ENCODE data around the gene OR13H1.
"Not testable (repeated sequence)": the region's sequence is repeated elsewhere in the genome, so short reads cannot be mapped to it uniquely, and the experiment has no call there.

Gene OR13H1, protein sequence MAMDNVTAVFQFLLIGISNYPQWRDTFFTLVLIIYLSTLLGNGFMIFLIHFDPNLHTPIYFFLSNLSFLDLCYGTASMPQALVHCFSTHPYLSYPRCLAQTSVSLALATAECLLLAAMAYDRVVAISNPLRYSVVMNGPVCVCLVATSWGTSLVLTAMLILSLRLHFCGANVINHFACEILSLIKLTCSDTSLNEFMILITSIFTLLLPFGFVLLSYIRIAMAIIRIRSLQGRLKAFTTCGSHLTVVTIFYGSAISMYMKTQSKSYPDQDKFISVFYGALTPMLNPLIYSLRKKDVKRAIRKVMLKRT

DNA sequence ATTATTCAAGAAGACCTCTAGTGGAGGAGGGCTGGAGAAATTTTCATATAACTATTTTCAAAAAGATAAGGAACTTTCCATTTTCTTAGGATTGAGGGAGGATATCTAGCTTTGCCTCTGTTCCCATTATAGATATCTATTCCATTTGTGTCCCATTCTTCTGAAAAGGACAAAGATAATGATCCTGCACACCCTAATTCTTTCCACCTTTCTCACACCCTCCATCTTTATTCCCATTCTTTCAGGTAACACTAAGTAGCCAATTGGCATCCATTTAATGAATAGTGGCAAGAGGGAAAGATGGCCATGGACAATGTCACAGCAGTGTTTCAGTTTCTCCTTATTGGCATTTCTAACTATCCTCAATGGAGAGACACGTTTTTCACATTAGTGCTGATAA lies at the start of gene OR13H1:
OR13H1 (plus strand) TSS at position 301 of the 400 bp plus-strand sequence; CDS start at position 301, 0 bp downstream.
- H3K27me3 ChIP-seq (ENCODE audit: control insufficient read depth, insufficient read depth, low read length): no peaks in the 10 kb centered on the region
- no peak within 1 kb of the TSS for H3K27ac ChIP-seq (ENCODE audit: low read depth, low read length)
- no peaks in the 10 kb centered on the region for H3K36me3 ChIP-seq (ENCODE audit: control insufficient read depth, insufficient read depth, low read length)
- no peaks in the 10 kb centered on the region for H3K4me1 ChIP-seq (ENCODE audit: control insufficient read depth, insufficient read depth, low read length)
- no peak within 1 kb of the TSS for H3K4me3 ChIP-seq (ENCODE audit: low read length)
- H3K9ac ChIP-seq (ENCODE audit: low read length): no peak within 1 kb of the TSS

DNA sequence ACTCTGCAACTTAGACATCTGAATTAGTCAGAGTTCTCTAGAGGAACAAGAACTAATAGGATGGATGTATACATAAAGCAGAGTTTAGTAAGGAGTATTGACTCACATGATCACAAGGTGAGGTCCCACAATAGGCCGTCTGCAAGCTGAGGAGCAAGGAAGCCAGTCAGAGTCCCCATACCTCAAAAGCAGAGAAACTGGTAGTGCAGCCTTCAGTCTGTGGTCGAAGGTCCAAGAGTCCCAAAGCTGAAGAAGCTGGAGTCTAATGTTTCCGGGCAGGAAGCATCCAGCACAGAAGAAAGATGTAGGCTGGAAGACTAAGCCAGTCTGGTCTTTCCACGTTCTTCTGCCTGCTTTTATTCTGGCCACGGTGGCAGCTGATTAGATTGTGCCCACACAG lies 42.3 kb upstream of the OR13H1 start:
- H3K27ac ChIP-seq (ENCODE audit: low read depth, low read length); H3K36me3 ChIP-seq (ENCODE audit: control insufficient read depth, insufficient read depth, low read length); H3K4me1 ChIP-seq (ENCODE audit: control insufficient read depth, insufficient read depth, low read length); H3K4me3 ChIP-seq (ENCODE audit: low read length); H3K27me3 ChIP-seq (ENCODE audit: control insufficient read depth, insufficient read depth, low read length); H3K9ac ChIP-seq (ENCODE audit: low read length): not testable (repeated sequence)

DNA sequence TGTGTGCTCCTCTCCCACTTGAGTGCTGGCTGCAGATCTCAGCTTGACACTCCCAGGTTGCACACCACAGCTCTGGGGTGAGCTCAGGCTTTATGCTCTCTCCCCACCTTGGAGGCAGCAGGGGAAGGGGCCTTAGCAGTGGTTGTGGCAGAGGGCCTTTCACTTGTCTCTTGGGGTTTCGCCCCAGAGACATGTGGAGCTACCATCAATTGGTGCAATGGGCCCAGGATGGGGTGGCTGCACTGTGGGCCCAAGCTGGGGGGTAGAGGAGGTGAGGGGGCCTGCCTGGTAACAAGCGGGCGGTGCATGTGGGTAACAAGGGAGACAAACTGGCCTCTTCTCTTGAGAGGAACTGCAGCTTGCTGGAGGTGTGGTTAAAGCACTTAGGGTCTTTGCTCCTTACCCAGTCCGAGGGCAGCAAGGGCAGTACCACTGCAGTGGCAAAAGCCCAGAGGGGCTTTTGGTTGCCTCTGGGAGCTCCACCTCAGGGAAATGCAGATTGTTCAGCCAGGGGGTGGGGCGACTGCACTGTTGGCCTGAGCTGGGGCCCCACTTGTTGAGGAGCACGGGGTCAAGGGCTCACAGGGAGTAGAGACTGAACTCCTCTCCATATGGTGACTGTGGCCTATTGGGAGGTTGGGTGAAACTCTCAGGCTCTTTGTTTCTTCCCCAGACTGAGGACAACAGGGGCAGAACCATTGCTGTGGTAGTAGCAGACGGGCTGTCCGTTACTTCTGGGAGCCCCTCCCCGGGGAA lies 30.5 kb upstream of the OR13H1 start:
- no peak overlapping the region for H3K27ac ChIP-seq (ENCODE audit: low read depth, low read length)
- no peaks in the 10 kb centered on the region for H3K4me1 ChIP-seq (ENCODE audit: control insufficient read depth, insufficient read depth, low read length)
- H3K4me3 ChIP-seq (ENCODE audit: low read length): no peak overlapping the region
- no peak overlapping the region for H3K9ac ChIP-seq (ENCODE audit: low read length)
- no peaks in the 10 kb centered on the region for H3K27me3 ChIP-seq (ENCODE audit: control insufficient read depth, insufficient read depth, low read length)
- H3K36me3 ChIP-seq (ENCODE audit: control insufficient read depth, insufficient read depth, low read length): no peaks in the 10 kb centered on the region

DNA sequence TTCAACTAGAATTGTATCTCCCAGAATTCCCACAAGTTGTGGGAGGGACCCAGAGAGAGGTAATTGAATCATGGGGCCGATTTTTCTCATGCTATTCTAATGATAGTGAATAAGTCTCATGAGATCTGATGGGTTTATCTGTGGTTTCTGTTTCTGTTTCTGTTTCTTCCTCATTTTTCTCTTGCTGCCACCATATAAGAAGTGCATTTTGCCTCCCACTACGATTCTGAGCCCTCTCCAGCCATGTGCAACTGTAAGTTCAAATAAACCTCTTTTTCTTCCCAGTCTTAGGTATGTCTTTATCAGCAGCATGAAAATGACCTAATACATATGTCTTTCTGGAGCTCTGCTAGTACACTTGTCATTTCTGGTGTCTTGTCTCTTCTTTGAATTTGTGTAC lies 22.1 kb upstream of the OR13H1 start:
- H3K27ac ChIP-seq (ENCODE audit: low read depth, low read length): no peak overlapping the region
- H3K27me3 ChIP-seq (ENCODE audit: control insufficient read depth, insufficient read depth, low read length): no peaks in the 10 kb centered on the region
- no peaks in the 10 kb centered on the region for H3K36me3 ChIP-seq (ENCODE audit: control insufficient read depth, insufficient read depth, low read length)

DNA sequence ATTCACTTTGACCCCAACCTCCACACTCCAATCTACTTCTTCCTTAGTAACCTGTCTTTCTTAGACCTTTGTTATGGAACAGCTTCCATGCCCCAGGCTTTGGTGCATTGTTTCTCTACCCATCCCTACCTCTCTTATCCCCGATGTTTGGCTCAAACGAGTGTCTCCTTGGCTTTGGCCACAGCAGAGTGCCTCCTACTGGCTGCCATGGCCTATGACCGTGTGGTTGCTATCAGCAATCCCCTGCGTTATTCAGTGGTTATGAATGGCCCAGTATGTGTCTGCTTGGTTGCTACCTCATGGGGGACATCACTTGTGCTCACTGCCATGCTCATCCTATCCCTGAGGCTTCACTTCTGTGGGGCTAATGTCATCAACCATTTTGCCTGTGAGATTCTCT lies 344 bp downstream of the OR13H1 start:
- Histone ChIP-seq H3K27ac (ENCODE audit: low read depth, low read length) (no peak overlapping the region), H3K36me3 (ENCODE audit: control insufficient read depth, insufficient read depth, low read length) (no peaks in the 10 kb centered on the region), H3K4me1 (ENCODE audit: control insufficient read depth, insufficient read depth, low read length) (no peaks in the 10 kb centered on the region), H3K9ac (ENCODE audit: low read length) (no peak overlapping the region), H3K4me3 (ENCODE audit: low read length) (no peak overlapping the region), H3K27me3 (ENCODE audit: control insufficient read depth, insufficient read depth, low read length) (no peaks in the 10 kb centered on the region)

More for the DNA sequence above, 22.1 kb upstream of the OR13H1 start:
- no peak overlapping the region for H3K9ac ChIP-seq (ENCODE audit: low read length)
- no peaks in the 10 kb centered on the region for H3K4me1 ChIP-seq (ENCODE audit: control insufficient read depth, insufficient read depth, low read length)
- no peak overlapping the region for H3K4me3 ChIP-seq (ENCODE audit: low read length)

DNA sequence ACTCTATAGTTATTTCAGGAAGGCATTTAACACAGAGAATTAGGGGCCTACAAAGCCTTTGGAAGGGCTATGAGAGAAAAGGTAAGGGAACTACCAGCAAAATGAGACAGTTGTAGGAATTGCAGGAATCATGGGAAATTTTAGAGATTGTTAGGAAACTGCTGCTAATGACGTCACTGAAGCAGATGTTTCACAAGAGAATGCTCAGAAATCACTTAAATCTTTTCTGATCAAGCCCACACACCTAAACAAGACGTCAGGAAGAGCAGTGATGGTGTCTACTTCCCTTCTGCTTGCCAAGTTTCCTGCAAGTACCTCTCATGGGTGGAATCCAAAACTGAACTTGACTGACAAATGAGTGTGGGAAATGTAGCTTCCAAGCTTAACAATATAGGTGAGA lies 5.1 kb downstream of the OR13H1 start:
- no peaks in the 10 kb centered on the region for H3K4me1 ChIP-seq (ENCODE audit: control insufficient read depth, insufficient read depth, low read length)
- H3K27me3 ChIP-seq (ENCODE audit: control insufficient read depth, insufficient read depth, low read length): no peaks in the 10 kb centered on the region
- no peak overlapping the region for H3K4me3 ChIP-seq (ENCODE audit: low read length)
- no peak overlapping the region for H3K27ac ChIP-seq (ENCODE audit: low read depth, low read length)
- no peaks in the 10 kb centered on the region for H3K36me3 ChIP-seq (ENCODE audit: control insufficient read depth, insufficient read depth, low read length)
- H3K9ac ChIP-seq (ENCODE audit: low read length): no peak overlapping the region

DNA sequence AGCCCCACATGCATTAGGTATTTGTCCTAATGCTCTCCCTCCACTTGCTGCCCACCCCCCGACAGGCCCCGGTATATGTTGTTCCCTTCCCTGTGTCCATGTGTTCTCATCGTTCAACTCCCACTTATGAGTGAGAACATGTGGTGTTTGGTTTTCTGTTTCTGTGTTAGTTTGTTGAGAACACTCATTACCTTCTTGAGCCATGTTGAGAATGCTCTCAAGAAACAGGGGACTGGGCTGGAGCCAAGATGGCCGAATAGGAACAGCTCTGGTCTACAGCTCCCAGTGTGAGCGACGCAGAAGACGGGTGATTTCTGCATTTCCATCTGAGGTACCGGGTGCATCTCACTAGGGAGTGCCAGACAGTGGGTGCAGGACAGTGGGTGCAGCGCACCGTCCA lies 8.6 kb downstream of the OR13H1 start:
- H3K9ac ChIP-seq (ENCODE audit: low read length); H3K4me3 ChIP-seq (ENCODE audit: low read length); H3K27ac ChIP-seq (ENCODE audit: low read depth, low read length); H3K27me3 ChIP-seq (ENCODE audit: control insufficient read depth, insufficient read depth, low read length); H3K4me1 ChIP-seq (ENCODE audit: control insufficient read depth, insufficient read depth, low read length); H3K36me3 ChIP-seq (ENCODE audit: control insufficient read depth, insufficient read depth, low read length): not testable (repeated sequence)

DNA sequence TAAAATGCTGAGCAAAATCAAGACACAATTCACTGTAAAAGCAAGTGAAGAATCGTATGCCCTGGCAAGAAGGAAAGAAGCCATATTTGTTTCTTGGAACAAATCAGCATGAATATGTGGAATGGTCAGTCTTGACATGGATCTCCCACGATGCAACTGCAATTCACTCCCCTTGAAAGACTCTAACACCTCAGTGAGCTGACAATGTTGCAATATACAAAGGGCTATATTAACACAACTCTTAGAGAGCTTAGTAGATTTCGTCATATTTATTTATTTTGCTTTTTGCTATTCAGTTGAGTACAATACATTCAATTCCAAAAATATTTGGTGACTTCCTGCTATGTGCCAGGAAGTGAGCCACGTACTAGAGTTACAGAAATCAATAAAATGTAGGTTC lies 14.7 kb downstream of the OR13H1 start:
- H3K4me1 ChIP-seq (ENCODE audit: control insufficient read depth, insufficient read depth, low read length): no peaks in the 10 kb centered on the region
- no peaks in the 10 kb centered on the region for H3K27me3 ChIP-seq (ENCODE audit: control insufficient read depth, insufficient read depth, low read length)
- no peaks in the 10 kb centered on the region for H3K36me3 ChIP-seq (ENCODE audit: control insufficient read depth, insufficient read depth, low read length)
- no peak overlapping the region for H3K9ac ChIP-seq (ENCODE audit: low read length)
- no peak overlapping the region for H3K4me3 ChIP-seq (ENCODE audit: low read length)
- H3K27ac ChIP-seq (ENCODE audit: low read depth, low read length): no peak overlapping the region

DNA sequence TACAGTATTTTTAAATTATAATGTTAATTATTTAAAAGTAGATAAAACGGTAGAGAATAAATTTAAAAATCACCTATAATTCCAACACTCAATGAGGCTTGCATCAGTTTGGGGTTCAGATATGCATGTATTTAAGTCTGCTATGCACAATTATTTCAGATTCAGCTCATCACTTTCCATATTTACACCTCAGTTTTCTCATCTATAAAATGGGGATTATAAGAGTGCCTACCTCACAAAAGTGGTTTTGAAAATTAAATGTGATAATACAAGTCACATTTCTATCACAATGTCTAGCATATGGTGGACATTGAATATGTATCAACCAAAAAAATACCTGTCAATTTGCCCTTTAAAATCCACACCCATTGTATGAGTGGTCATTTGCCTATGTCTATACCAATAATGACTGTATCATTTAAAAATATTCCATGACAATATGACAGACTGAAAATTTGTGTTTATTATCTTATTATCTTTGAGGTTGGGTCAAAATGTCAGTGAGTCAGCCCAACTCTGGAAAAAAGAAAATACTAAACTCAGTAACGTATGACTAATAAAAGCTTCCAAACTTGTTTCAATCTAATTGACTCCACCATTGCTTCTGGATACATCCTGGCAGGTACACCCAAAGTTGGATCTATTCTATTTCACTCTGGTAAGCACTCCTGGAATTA lies 20.8 kb downstream of the OR13H1 start:
- Histone ChIP-seq H3K4me3 (ENCODE audit: low read length) (no peak overlapping the region), H3K27me3 (ENCODE audit: control insufficient read depth, insufficient read depth, low read length) (no peaks in the 10 kb centered on the region), H3K36me3 (ENCODE audit: control insufficient read depth, insufficient read depth, low read length) (no peaks in the 10 kb centered on the region), H3K27ac (ENCODE audit: low read depth, low read length) (no peak overlapping the region), H3K9ac (ENCODE audit: low read length) (no peak overlapping the region), H3K4me1 (ENCODE audit: control insufficient read depth, insufficient read depth, low read length) (no peaks in the 10 kb centered on the region)

DNA sequence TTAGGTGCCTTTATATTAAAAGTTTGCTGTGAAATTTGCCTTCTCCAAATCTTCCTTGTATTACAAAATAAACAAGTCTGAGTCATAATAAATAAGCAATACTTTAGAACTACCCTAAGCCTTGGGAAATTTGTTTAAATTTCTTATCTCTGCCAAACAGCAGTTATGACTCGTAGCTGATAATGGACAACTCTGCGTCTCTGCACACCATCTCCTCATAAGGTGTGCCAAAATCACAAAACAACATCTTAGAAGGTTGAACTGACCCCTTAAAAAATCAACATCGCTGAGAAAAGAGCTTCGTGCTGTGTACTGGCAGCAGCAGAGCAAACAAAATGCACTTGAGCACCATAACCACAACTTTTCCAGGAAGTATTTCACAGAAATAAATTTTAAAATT lies 22.0 kb downstream of the OR13H1 start:
- no peaks in the 10 kb centered on the region for H3K4me1 ChIP-seq (ENCODE audit: control insufficient read depth, insufficient read depth, low read length)
- H3K27ac ChIP-seq (ENCODE audit: low read depth, low read length): no peak overlapping the region
- no peaks in the 10 kb centered on the region for H3K27me3 ChIP-seq (ENCODE audit: control insufficient read depth, insufficient read depth, low read length)
- no peak overlapping the region for H3K4me3 ChIP-seq (ENCODE audit: low read length)
- H3K36me3 ChIP-seq (ENCODE audit: control insufficient read depth, insufficient read depth, low read length): no peaks in the 10 kb centered on the region
- H3K9ac ChIP-seq (ENCODE audit: low read length): no peak overlapping the region

DNA sequence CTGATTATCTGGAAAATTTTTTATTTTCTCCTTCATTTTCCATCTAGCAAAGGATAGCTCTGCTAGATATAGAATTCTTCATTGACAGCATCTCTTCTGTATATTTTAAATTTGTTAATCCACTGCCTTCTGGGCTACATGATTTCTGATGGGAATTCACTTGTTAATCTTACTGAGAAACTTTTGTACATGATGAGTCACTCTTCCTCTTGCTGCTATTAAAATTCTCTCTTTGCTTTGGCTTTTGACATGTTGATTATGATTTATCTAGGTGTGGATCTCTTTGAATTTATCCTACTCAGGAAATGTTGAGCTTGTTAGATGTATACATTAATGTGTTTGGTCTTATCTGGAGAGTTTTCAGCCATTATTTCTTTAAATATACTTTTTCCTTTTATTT lies 27.5 kb downstream of the OR13H1 start:
- Histone ChIP-seq H3K4me3 (ENCODE audit: low read length) (no peak overlapping the region), H3K36me3 (ENCODE audit: control insufficient read depth, insufficient read depth, low read length) (no peaks in the 10 kb centered on the region), H3K27me3 (ENCODE audit: control insufficient read depth, insufficient read depth, low read length) (no peaks in the 10 kb centered on the region), H3K9ac (ENCODE audit: low read length) (no peak overlapping the region), H3K4me1 (ENCODE audit: control insufficient read depth, insufficient read depth, low read length) (no peaks in the 10 kb centered on the region), H3K27ac (ENCODE audit: low read depth, low read length) (no peak overlapping the region)

DNA sequence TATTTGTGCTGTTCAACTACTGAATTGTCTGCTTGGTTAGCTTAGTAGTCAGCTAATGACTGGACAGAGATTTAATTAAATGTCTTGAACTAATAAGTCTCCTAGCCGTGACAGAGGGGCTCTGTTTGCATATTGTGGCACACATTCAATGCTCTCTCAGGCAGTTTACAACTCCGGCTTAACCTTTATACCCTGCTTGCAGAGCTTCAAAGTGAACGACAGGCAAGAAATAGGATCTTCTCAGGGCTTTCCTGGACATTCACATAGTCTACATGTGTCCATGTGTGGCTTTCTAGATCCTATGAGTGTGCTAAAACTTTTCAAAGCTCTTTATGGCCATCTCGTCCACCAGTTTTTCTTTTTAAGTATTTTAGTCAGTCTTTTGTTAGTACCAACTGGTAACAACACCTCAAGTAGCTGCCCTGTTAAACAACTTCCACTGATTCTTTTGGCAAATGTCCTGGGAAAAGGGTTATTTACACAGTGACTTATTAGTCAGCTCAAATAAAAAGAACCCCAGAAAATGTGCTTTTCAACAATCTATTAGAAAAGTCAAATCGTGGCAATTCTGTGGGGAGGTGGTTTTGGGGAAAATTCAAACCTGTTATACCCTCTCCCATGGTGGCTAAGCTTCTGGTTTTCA lies 28.6 kb downstream of the OR13H1 start:
- no peak overlapping the region for H3K27ac ChIP-seq (ENCODE audit: low read depth, low read length)
- H3K36me3 ChIP-seq (ENCODE audit: control insufficient read depth, insufficient read depth, low read length): no peaks in the 10 kb centered on the region
- H3K4me1 ChIP-seq (ENCODE audit: control insufficient read depth, insufficient read depth, low read length): no peaks in the 10 kb centered on the region
- no peak overlapping the region for H3K9ac ChIP-seq (ENCODE audit: low read length)
- no peak overlapping the region for H3K4me3 ChIP-seq (ENCODE audit: low read length)
- H3K27me3 ChIP-seq (ENCODE audit: control insufficient read depth, insufficient read depth, low read length): no peaks in the 10 kb centered on the region

Measured in rectal smooth muscle tissue (tissue), 1 donor.